Pons (tissue), 1 donor: Measurements from ENCODE around the gene SLC4A3.

Source experiments
- DNase-seq: peaks from one replicate; pipeline ENCODE4 v3.0.0-alpha.2; 2016; ENCODE audit warnings: low spot score

SLC4A3 gene

GRCh38 chr2:219612577-219613286, 14.7 kb upstream of the SLC4A3 start:
- no peak for DNase-seq

- no peak for DNase-seq
These were observed 13.9 kb upstream of the SLC4A3 start for GRCh38 chr2:219613461-219614070.

GRCh38 chr2:219614076-219614860, 13.2 kb upstream of the SLC4A3 start:
- no peak for DNase-seq

GRCh38 chr2:219615036-219615435, 12.4 kb upstream of the SLC4A3 start:
- no peak for DNase-seq

- no peak for DNase-seq
These were observed 11.5 kb upstream of the SLC4A3 start for GRCh38 chr2:219615894-219616293.

- no peak for DNase-seq
These were observed 10.9 kb upstream of the SLC4A3 start for GRCh38 chr2:219616550-219616949.

- no peak for DNase-seq
These were observed 8.7 kb upstream of the SLC4A3 start for GRCh38 chr2:219618733-219619122.

- DNase-seq, result no peak
These were observed 8.2 kb upstream of the SLC4A3 start for GRCh38 chr2:219619235-219619634.

GRCh38 chr2:219620546-219620945, 6.9 kb upstream of the SLC4A3 start:
- DNase-seq, result no peak

GRCh38 chr2:219621935-219622334, 5.5 kb upstream of the SLC4A3 start:
- no peak for DNase-seq

- no peak for DNase-seq
These were observed 5.0 kb upstream of the SLC4A3 start for GRCh38 chr2:219622472-219622871.

- no peak for DNase-seq
These were observed 2.9 kb upstream of the SLC4A3 start for GRCh38 chr2:219624565-219624964.

- DNase-seq, result no peak
These were observed 2.3 kb upstream of the SLC4A3 start for GRCh38 chr2:219625179-219625578.

- DNase-seq, result no peak
These were observed 890 bp upstream of the SLC4A3 start for GRCh38 chr2:219626540-219626939.

- no peak for DNase-seq
These were observed 980 bp downstream of the SLC4A3 start for GRCh38 chr2:219628235-219628985.

- no peak for DNase-seq
These were observed 1.8 kb downstream of the SLC4A3 start for GRCh38 chr2:219628986-219629901.

- DNase-seq, result no peak
These were observed 2.7 kb downstream of the SLC4A3 start for GRCh38 chr2:219629976-219630695.

GRCh38 chr2:219630770-219631405, 3.5 kb downstream of the SLC4A3 start:
- DNase-seq, result no peak

- no peak for DNase-seq
These were observed 4.0 kb downstream of the SLC4A3 start for GRCh38 chr2:219631406-219631891.
